NCI-H2196 treated with DMSO at 0.1 percent for 48 hours (cell line): ENCODE measurements around the gene CMTM7.

ENCODE experiments used
- DNase-seq: peaks from one replicate; lab custom pipeline; 2025; ENCODE audit not compliant: unreplicated experiment; lab: John Stamatoyannopoulos, UW

The CMTM7 gene

DNA sequence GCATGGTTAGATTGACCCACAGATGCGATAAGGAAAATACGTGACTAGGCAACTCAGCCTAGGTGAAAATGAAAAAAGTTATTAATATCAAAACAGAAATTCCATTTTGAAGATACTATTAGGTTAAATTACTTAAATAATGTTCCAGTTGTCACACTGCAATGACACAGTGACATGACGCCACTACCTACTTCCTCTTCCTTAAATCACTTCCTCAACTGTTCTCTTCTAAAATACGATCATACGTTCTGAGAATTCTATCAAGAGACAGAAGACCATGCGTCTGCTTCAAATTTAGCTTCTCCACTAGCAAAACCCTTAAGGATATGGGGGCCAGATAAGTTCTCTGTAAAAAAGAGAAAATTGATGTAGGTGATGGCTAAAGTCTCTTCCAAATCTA is 92.8 kb downstream of the CMTM7 start:
- no peak for DNase-seq

DNA sequence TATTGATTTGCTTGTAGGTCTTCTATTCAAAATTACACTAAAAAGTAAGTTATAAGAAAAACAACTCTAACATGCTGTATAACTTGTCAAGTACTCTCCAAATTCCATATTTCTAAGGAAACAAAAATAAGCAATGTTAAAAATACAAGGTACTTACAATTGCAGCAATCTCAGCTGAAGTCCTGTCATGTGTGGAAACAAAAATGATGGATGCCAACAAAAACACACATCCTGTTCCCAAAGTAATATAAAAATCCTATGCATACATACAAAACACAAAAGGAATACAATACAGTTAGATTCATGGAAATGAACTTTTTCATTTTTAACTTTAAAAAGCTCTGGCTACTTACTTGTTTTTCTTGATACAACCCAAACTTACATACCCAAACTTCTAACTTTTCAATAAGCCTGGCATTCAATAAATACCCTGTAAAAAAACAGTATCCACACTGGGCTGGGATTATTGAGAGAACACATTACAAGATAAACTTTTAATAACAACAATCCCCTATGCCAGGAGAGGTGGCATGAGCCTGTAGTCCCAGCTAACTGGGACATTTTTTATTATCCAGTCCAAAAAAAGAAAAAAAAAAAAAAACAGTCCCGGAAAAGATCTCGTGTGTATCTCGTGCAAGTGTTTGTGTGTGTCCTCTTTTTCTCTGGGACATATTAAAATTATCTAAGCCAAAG is 96.3 kb downstream of the CMTM7 start:
- no peak for DNase-seq

DNA sequence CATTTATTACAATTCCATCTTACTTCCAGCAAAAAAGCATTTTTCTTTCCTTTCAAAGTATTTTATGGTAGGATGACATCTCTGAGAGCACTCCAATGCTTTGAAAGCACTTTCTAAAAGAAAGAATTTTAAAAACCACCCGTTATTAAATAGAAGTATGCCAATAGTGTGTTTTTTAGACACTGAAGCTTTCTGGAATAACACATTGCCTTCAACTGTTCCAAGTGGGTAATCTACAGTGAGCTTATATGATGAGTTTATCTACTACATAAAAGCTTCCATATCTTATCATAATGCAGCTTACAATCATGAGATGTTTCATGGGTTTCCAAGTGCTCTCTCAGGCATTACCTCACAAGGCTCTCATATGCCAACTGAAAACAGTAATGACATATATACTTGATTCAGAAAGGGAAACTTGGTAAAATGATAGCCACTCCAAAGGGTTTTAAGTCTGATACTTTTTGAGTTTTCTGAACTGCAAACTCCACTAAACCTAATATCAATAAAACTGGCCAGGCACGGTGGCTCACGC is 96.9 kb downstream of the CMTM7 start:
- no peak for DNase-seq

DNA sequence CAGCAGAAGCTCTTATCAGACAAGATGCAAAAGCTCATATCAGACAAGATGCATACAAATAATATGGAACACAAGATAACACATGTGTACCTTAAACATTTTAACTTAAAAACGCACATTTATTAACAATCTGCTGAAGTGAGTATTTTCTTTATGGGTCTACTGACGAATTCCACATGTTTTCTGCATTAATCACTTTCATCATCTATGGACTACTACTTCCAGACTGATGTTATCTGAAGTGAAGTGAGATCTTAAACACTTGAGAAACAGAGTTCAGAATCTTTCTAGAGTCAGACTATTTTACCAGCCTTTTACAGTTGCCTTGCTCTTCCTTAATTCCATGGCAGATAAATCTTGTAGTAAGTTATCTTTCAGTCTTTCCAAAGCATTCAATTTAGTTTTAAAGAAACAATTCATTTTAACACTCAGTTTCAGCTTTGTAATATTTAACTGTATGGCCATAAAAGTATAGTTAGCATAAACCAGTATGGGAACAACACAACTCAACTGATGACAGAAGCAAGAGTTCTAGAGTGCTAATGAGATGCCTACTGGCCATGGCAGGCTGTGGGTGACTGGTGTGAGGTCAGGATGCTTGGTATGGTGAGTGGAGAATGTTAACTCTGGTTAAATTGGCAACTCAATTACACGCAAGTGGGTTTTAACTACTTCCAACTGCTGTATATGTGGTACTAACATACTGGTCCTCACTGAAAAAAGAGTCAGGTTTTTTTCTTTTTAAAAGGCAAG is 101.2 kb downstream of the CMTM7 start:
- no peak for DNase-seq

DNA sequence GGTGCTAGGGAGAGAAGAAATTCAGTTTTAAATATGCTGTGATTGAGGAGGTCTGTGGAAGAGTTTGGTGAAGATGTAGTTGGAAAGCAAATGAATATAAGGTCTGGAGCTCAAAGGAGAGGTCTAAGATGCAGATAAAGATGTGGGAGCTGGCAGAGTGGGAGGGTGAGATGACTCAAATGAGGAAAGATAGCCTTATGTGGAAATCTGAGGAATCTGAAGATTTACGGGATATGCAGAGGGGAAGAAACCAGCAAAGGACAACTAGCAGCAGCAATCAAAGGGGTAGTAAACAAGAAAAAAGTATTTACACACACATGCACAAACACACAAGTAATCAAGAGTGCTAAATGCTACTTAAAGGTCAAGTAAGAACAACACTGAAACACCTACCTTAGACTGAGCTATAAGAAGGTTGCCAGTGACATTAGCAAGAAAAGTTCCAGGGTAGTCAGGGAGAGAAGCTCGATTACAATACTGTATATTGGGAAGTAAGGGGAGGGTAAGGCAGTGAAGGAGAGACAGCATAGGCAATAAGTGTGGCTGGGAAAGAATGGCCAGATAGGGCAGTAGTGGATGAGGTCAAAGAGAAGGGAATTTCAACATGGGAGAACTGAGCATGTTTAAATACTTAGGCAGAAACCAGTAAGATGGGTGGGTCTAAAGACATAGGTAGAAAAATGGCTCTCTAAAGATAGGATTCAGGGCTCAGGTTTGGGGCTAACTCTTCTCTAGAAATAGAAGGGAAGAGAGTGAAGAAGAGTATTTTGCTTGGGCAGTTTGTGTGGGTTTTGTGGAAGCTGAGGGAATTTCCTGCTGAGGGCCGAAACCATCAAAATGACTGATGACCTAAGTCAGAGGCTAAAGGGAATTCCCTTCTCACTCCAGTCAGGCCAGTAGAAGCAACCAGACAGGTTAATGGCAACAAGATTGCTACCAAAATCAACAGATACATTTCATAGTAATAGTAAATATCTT is 102.1 kb downstream of the CMTM7 start:
- DNase-seq: no peak

DNA sequence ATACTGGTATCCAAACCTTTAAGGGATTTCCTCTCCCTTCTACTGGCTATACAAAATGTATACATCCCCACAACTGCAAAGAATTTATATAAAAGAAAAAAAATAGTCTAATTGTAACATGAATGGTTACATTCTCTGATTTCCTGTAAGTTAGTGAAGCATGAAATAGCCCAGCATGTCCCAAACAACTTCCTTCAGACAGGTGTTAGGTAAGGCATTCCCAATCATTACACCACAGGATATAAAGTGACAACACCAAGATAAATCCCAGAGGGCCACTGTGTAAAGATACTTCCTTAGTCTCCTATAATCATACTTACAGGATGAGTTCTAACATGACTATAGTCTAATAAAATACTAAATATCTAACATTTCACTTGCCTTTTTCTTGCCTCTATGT is 103.4 kb downstream of the CMTM7 start:
- no peak for DNase-seq

DNA sequence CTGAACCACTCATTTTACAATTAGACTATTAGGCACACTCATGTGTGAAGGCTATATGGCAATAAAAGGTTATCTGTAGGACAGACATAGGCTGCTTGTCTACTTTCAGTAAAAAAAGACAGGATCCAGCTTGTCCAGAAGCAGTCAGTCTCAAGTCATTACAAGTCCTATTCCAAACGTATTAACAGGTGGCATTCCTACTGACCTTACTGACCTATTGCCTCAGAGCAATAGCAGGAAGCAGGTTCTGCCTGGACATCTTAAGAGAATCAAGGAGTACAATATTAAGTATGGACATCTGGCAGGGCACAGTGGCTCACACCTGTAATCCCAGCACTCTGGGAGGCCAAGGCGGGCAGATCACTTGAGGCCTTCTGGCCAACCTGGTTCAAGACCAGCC is 104.0 kb downstream of the CMTM7 start:
- no peak for DNase-seq

DNA sequence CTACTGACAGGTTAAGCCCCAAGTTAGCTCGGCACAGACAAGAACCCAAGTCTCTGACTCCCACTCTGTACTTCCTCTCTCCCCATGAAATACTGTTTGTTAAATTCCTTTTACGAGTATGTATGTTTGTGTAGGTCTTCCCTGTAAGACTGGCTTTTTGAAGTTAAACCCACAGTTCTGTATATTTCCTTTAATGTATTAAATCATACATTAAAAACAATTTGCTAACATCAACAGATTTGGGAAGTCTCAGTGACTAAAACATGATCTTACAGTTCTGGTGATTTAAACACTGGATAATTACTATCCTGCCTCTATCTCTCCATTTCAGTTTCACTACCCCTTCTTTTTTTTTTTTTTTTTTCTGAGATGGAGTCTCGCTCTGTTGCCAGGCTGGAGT is 106.6 kb downstream of the CMTM7 start:
- DNase-seq: no peak

DNA sequence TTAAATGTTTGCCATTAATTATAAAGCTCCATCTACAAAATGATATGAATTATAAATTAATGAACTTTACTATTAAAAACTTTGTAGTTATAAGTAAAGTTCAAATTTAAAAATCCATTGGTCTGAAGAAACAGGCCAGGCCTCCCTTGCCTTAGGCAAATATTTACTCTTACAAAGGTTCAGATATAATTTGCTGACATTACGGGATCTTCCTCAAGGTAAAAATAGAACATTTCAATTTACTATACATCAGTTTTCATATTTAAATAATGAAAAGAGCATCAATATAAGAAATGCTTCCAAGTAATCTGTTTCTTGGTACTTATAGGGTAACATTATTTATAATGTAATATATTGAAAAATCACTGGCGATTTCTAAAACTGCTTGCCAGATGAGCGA is 107.3 kb downstream of the CMTM7 start:
- DNase-seq: no peak

DNA sequence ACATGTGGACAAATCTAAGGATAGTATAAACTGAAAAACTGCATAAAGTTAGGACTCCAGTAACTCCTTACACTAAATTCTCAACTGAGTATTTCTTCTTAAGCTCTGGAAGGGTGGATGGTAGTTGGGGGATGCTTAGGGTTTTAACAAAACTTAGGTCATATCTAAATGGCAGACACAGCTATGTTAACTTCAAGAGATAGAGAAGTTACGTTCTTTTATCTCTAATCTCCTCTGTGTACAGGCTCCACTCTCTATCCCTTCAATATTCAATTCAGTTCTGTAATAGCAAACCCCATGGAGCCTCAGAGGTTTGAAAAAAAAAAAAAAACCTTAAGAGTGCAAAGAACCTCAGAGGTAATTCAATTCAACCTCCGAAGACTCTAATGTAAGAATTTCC is 107.9 kb downstream of the CMTM7 start:
- DNase-seq: no peak

DNA sequence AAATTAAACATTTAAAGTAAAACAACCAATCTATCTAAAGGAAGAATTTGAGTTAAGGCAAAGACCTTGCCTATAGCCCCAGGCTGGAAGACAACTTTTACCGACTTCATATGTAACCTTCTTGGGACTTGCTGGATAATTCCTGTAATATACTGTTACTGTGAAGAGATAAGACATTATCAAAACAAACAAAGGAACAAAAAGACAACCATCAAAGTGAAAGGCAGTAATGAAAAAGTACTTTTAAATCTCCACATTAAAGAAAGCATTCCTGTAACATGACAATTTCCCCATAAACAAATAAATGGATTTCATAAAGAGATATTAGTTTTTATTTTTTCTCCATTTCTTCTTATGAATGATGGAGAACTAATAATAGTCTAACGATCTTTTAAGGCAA is 108.6 kb downstream of the CMTM7 start:
- DNase-seq: no peak

DNA sequence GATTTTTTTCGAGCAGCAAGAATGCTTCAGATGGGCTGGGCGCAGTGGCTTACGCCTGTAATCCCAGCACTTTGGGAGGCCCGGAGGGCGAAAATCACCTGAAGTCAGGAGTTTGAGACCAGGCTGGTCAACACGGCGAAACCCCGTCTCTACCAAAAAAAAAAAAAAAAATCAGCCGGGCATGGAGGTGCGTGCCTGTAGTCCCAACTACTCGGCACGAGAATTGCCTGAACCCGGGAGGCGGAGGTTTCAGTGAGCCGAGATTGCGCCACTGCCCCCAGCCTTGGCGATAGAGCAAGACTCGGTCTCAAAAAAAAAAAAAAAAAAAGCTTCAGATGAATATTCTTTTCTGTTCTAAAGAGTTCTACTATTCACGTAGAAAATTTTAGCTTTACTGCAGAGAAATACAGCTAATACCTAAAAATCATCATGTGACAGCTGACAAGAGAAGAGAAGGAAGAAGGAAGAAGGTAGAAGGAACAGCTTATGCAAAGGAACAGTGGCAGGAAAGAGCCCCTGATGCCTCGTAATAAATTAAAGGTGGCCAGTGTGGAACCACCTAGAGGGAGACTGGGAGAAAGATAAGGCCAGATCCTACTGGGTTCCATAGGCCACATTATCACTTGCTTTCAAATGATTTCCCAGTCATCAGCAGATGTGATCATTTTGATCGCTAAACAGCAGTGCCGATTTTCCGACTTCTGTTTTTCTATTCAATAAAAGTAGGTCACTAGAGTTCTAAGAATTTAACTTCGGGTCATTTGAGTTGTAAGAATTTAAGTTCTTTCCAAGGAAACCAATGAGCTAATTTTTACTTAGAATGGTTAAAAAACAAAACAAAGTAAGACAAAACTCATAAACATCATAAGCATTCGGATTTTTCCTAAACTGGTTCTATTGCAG is 109.5 kb downstream of the CMTM7 start:
- DNase-seq: no peak

DNA sequence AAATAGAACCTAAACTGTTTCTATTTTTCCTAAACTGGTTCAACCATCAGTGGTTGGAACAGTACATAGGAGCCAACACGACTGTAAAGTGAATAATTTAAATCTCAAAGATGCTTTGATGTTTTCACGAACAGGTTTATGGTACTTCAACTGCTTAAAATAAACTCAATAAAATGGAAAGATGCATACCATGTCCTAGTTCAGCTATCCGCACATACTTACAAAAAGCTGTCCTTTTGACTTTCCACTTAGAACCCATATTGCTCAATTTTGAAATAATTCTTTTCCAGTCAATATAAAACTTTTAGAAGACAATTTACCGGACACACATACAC is 110.1 kb downstream of the CMTM7 start:
- DNase-seq: no peak

DNA sequence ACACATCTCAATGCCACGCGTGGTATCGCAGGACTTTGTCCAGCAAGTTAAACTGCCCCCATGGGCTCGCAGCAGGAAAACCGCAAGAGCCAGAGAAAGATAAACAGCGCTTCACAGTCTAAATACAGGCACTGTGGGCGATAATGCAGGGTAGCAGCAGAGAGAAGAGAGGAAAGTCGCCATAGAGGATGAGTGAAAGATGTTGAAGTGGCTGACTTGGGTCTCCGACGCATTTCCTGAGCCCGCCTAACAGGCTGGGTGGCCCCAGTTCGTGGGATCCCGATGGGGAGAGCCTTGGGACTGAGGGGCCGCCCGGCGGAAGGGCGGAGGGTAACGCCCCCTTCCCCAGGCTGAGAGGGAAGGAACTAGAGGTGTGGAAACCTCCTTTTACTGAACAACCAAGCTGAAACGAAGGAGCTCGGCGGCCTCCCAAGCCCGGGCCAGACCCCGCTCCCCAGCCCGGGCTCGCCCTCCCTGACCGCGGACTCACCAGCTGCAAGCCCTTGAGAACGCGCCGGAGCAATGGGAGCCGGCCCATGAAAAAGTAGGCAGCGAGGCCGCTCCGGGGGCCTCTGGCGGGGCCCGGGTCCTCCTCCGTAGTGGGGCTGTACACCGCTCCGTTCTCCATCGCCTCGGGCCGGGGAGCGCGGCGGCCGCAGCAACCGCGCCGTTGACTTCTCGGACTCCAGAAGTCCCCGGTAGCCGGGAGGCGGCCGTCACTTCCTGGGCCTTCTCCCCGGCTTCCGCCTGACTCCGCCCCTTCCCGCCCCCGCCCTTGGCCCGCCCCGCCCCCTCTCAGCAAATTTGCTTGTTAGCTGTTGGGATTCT is 110.7 kb downstream of the CMTM7 start, which contains the start of gene CMTM6:
Gene CMTM6, minus strand, starts transcription at position 735 of the 828 bp plus-strand sequence. Its CDS starts 107 bp downstream, at position 628.
- peak; percentile 17 for DNase-seq

DNA sequence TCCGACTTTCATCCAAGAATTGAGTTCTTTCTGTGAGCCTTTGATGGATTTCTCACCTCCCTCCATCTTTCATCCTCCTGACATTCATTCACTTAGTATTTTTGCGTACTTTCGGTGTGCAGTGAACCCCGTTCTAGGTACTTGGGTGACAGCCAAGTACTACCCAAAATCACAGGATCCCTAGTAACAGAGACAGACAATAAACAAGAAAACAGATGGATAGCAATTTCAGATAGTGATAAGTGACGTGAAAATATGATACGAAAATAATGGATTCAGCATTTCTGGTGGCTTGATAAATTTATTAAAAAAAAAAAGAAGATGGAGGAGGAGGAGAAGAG is 111.3 kb downstream of the CMTM7 start:
- DNase-seq: no peak
